Measurements from ENCODE around the gene TYMP.

DNA sequence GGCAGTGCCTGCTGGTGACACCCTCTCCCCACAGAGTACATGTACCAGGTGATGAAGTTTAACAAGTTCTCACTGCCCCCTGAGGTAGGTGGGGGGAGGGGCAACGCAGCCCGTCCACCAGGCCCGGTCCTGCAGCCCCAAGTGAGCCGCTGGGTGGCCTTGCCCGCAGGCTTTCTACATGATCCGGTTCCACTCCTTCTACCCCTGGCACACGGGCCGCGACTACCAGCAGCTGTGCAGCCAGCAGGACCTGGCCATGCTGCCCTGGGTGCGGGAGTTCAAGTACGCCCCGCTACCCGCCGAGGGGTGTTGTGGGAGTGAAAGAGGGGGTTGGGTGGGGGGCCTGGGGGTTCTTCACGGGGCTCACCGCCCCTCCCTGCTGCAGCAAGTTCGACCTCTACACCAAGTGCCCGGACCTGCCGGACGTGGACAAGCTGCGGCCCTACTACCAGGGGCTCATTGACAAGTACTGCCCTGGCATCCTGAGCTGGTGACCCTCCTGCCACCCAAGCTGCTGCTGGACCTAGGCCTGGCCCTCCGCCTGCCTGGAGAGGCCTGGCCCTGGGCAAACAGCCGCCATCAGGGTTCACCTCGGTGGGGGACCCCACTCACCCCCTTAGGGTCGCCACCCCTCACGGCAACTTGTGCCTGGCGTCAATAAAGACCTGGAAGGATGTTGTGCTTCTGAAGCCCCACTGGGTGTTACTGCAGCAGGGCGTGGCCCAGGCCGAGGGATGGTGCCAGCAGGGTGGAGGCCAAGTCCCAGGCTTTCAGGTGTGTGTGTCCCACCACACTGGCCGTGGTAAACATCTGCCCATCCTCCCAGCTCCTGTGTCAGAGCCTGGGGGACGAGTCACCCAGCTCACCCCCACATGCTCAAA is 40.2 kb downstream of the TYMP start:
- TF ChIP-seq, protein P1, sequence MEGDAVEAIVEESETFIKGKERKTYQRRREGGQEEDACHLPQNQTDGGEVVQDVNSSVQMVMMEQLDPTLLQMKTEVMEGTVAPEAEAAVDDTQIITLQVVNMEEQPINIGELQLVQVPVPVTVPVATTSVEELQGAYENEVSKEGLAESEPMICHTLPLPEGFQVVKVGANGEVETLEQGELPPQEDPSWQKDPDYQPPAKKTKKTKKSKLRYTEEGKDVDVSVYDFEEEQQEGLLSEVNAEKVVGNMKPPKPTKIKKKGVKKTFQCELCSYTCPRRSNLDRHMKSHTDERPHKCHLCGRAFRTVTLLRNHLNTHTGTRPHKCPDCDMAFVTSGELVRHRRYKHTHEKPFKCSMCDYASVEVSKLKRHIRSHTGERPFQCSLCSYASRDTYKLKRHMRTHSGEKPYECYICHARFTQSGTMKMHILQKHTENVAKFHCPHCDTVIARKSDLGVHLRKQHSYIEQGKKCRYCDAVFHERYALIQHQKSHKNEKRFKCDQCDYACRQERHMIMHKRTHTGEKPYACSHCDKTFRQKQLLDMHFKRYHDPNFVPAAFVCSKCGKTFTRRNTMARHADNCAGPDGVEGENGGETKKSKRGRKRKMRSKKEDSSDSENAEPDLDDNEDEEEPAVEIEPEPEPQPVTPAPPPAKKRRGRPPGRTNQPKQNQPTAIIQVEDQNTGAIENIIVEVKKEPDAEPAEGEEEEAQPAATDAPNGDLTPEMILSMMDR (conservative IDR thresholded peaks at IDR 0.05; ENCODE audit: low read depth, low read length), result no peak
- TF ChIP-seq EZH2 (IDR thresholded peaks at IDR 0.05; ENCODE audit: low read length, unreplicated experiment) (no peak), EZH2phosphoT487 (IDR thresholded peaks at IDR 0.05; ENCODE audit: borderline replicate concordance, low read length) (no peak)
